ENCODE measurements around the gene BAZ1B. TPM values are rescaled to one million over a fixed set of nuclear protein-coding genes. Genes with fewer than 3 reads are reported as not detected.
A peak's percentile ranks its signal among the peaks of the same experiment; 100 is the strongest.
"Not testable (repeated sequence)": the region's sequence is repeated elsewhere in the genome, so short reads cannot be mapped to it uniquely, and the experiment has no call there.

Gene BAZ1B
- total and polyA plus RNA-seq, 12 donors = 14.5 to 65.5 (median 43.7) TPM

GRCh38 chr7:73423519-73424488 is 98.3 kb downstream of the BAZ1B start:
- intact Hi-C loops (cut with DNase I) = no loop called here
- Histone ChIP-seq H3K36me3 (replicated peaks in 1 of 2) (no peaks in the 10 kb centered on the region), H3K27ac (no peak overlapping the region), H3K4me3 (peak overlapping the region in 1 of 4 donors; percentile 32), H3K4me1 (replicated peaks in 1 of 2) (no peaks in the 10 kb centered on the region), H3K27me3 (no peaks in the 10 kb centered on the region), H3K9me3 (replicated peaks in 1 of 3) (no peaks in the 10 kb centered on the region)
- 22 to 48% (median 34%) methylated on average over 17 to 52 of the region's 52 CpGs for WGBS, 4 donors
- TF ChIP-seq POLR2A (IDR thresholded peaks at IDR 0.05) = no peak
- TF ChIP-seq CTCF (IDR thresholded peaks at IDR 0.05) = no peak
- no peak for DNase-seq

GRCh38 chr7:73420610-73421009 is 101.5 kb downstream of the BAZ1B start:
- intact Hi-C loops (cut with DNase I); H3K4me3 ChIP-seq; H3K9me3 ChIP-seq (replicated peaks in 1 of 3); H3K36me3 ChIP-seq (replicated peaks in 1 of 2); DNase-seq; H3K4me1 ChIP-seq (replicated peaks in 1 of 2); H3K27me3 ChIP-seq; H3K27ac ChIP-seq: not testable (repeated sequence)
- WGBS, 4 donors = 68 to 70% (median 68%) methylated on average over 7 to 8 of the region's 8 CpGs

GRCh38 chr7:73420016-73420415 is 102.1 kb downstream of the BAZ1B start:
- WGBS, 4 donors = 15 to 20% (median 18%) methylated on average over 8 of the region's 8 CpGs
- H3K36me3 ChIP-seq (replicated peaks in 1 of 2); H3K4me1 ChIP-seq (replicated peaks in 1 of 2); H3K27me3 ChIP-seq; DNase-seq; intact Hi-C loops (cut with DNase I); H3K9me3 ChIP-seq (replicated peaks in 1 of 3); H3K27ac ChIP-seq; H3K4me3 ChIP-seq: not testable (repeated sequence)

GRCh38 chr7:73418113-73418703 is 103.9 kb downstream of the BAZ1B start:
- 80 to 87% (median 83%) methylated on average over 8 of the region's 8 CpGs for WGBS, 4 donors
- intact Hi-C loops (cut with DNase I) = no loop called here
- TF ChIP-seq CTCF (IDR thresholded peaks at IDR 0.05) = no peak
- TF ChIP-seq POLR2A (IDR thresholded peaks at IDR 0.05) = no peak
- DNase-seq = no peak
- H3K4me1 ChIP-seq (replicated peaks in 1 of 2) = no peaks in the 10 kb centered on the region
- H3K27me3 ChIP-seq = no peaks in the 10 kb centered on the region
- H3K4me3 ChIP-seq = no peak overlapping the region
- no peaks in the 10 kb centered on the region for H3K36me3 ChIP-seq (replicated peaks in 1 of 2)
- no peaks in the 10 kb centered on the region for H3K9me3 ChIP-seq (replicated peaks in 1 of 3)
- no peak overlapping the region for H3K27ac ChIP-seq

GRCh38 chr7:73410541-73411131 is 111.5 kb downstream of the BAZ1B start:
- H3K27ac ChIP-seq; H3K27me3 ChIP-seq; H3K36me3 ChIP-seq (replicated peaks in 1 of 2); H3K4me3 ChIP-seq; H3K9me3 ChIP-seq (replicated peaks in 1 of 3); H3K4me1 ChIP-seq (replicated peaks in 1 of 2); intact Hi-C loops (cut with DNase I): not testable (repeated sequence)
- peak in 1 of 7 donors; percentile 27 for DNase-seq
- WGBS, 4 donors = 33 to 49% (median 40%) methylated on average over 6 to 15 of the region's 15 CpGs

GRCh38 chr7:73404860-73405259 is 117.2 kb downstream of the BAZ1B start:
- H3K4me1 ChIP-seq (replicated peaks in 1 of 2); H3K9me3 ChIP-seq (replicated peaks in 1 of 3); DNase-seq; intact Hi-C loops (cut with DNase I); H3K27me3 ChIP-seq; H3K27ac ChIP-seq; H3K4me3 ChIP-seq; H3K36me3 ChIP-seq (replicated peaks in 1 of 2): not testable (repeated sequence)
- 88 to 100% (median 94%) methylated on average over 1 to 2 of the region's 3 CpGs for WGBS, 4 donors

- H3K36me3 ChIP-seq (replicated peaks in 1 of 2); H3K9me3 ChIP-seq (replicated peaks in 1 of 3); H3K27me3 ChIP-seq; H3K27ac ChIP-seq; H3K4me1 ChIP-seq (replicated peaks in 1 of 2): not testable (repeated sequence)
- intact Hi-C loops (cut with DNase I) = loop anchor here in 1 of 2 donors (10.0 kb wide), 1 partner anchor 55 kb away; no protein-coding TSS in a partner anchor
- peak overlapping the region in 1 of 4 donors; percentile 29 for H3K4me3 ChIP-seq
- DNase-seq = peak; percentile 71 to 88 (median 78)
- WGBS, 4 donors = 21 to 56% (median 42%) methylated on average over 18 to 19 of the region's 19 CpGs
Observed at GRCh38 chr7:73399185-73400050, 122.7 kb downstream of the BAZ1B start.

Data from adrenal gland (tissue), 12 donors.